WI38 (cell line): ENCODE results near the gene CFAP97D1.

Experiments
- H3K4me3 ChIP-seq: 2 replicates; pipeline ENCODE4 v1.5.1; 2011; ENCODE audit warnings: low read depth, mild to moderate bottlenecking, control low read depth, low read length
- TF ChIP-seq, protein P1 (sequence below): IDR thresholded peaks from 2 replicates; pipeline ENCODE4 v1.5.1; 2012; ENCODE audit warnings: low read depth, mild to moderate bottlenecking, control low read depth, low read length

The CFAP97D1 gene

DNA sequence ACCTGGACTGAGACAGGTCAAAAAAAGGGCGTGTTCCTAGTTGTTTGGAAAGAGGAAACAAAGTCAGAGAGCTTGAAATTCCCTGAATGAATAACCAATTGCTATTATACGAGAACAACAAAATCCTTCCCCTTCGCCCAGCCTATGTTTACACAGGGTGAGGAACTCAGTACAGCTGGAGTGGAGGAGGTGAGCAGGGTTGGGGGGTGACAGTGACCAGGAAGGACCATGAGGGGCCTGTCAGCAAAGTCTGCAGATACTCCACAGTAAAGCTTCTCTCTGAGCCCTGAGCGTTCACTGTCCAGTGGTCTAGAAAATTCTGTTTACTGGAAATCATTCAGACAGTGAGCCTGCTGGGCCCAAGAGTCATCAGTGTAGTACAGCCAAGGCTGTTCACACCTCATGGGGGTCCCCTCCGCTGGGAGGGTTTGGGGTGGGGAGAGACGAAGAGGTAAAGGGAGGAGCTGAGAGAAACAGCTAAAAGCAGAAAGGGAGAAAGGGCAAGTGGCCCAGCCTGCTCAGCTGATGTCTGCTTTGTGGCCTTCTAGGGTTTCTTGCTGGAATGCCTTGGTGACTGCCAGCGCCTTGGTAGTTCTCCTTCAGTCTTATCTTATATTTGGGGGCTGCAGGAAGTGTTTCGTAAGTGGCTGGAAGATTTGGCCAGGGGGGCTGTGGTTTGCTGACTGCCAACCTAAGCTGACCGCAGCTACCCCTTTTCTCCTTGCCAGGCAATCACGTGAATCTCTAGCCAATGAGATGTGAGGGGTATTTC, 7.2 kb upstream of the CFAP97D1 start:
- TF ChIP-seq, protein P1, sequence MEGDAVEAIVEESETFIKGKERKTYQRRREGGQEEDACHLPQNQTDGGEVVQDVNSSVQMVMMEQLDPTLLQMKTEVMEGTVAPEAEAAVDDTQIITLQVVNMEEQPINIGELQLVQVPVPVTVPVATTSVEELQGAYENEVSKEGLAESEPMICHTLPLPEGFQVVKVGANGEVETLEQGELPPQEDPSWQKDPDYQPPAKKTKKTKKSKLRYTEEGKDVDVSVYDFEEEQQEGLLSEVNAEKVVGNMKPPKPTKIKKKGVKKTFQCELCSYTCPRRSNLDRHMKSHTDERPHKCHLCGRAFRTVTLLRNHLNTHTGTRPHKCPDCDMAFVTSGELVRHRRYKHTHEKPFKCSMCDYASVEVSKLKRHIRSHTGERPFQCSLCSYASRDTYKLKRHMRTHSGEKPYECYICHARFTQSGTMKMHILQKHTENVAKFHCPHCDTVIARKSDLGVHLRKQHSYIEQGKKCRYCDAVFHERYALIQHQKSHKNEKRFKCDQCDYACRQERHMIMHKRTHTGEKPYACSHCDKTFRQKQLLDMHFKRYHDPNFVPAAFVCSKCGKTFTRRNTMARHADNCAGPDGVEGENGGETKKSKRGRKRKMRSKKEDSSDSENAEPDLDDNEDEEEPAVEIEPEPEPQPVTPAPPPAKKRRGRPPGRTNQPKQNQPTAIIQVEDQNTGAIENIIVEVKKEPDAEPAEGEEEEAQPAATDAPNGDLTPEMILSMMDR, result no peak

DNA sequence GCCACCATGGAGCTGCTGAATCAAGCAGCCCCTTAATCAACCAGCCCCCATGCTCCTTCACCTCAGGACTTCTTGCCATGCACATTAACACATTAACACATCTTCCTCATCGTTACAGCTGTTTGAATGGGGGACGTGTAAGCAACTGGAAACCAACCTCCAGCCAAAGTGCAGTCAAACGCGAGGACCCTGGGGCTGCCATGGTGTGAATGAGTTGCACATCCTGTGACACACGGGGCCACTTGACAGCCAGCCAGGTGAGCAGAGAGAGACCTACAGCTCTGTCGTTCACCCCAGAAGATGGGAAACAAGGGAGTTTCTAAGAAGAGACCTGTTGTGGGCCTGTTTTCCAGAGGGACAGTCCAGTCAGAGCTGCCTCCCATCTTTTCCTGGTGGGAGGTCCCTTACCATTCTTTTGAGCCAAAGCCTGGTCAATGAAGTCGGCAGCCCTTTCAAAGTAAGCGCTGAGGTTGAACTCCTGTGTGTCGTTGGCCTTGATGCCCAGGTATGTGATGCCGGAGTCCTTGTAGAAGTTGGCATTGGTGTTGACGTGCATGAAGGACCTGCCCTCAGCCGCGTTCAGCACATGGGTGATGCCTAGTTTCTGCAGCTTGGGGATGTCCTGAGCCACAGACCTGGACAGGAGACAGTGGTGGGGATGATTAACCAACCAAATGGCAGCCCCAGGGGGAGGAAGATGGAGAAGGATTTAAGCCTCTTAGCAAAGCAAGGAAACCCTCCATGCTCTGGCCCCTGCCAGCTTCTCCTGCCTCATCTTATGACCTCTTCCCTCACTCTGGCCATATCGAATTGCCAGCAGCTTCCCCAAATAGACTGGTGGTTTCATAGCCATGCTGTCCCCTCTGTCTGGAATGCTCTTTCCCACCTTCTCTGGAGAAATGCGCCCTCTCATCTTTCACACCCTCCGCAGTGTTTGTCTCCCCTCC, 5.7 kb upstream of the CFAP97D1 start:
- H3K4me3 ChIP-seq, result no peak overlapping the region
- TF ChIP-seq, protein P1, result no peak

More for the DNA sequence above, 7.2 kb upstream of the CFAP97D1 start:
- H3K4me3 ChIP-seq, result no peak overlapping the region

DNA sequence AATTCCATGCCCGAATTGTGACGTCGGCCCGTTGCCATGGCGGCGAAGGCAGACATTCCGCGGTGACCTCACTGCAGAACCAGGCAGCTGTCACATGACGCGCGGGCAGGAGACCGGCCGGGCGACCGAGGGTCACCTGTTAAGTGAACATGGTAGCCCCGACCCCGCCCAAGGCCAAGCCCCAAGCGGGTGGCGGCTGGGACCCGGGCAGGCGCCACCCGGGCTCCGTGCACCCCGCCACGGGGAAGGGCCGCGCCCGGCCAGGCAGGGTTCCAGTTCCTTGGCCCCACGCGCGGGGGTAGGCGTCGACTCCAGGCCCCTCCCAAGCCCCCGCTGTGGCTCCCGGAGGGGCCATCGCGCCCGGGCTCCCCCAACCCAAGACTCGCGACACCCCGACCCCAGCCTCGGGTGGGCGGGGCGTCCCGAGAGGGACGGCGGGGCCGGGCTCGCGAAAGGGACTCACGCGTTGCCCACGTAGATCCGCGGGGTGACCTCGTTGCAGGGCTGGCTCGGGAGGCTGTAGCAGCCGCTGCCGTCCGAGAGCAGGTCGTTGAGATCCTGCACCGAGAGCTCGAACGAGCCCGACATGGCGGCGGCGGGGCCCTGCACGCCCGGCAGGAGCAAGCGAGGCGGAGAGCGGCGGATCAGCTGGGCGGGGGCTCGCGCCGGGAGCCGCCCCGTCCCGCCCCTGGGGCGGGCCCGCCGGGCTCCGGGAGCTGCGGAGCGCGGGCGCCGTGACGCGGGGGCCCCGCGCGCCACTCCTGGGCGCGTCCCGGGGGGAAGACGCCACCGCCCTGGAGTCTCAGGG, 1.7 kb upstream of the CFAP97D1 start, which contains the start of gene DUSP3:
Gene DUSP3 (minus strand): TSS at position 641 of the 808 bp plus-strand sequence. CDS start 53 bp downstream, at position 588.
- TF ChIP-seq, protein P1, result no peak
- peak within 1 kb of the TSS; percentile 71 for H3K4me3 ChIP-seq

DNA sequence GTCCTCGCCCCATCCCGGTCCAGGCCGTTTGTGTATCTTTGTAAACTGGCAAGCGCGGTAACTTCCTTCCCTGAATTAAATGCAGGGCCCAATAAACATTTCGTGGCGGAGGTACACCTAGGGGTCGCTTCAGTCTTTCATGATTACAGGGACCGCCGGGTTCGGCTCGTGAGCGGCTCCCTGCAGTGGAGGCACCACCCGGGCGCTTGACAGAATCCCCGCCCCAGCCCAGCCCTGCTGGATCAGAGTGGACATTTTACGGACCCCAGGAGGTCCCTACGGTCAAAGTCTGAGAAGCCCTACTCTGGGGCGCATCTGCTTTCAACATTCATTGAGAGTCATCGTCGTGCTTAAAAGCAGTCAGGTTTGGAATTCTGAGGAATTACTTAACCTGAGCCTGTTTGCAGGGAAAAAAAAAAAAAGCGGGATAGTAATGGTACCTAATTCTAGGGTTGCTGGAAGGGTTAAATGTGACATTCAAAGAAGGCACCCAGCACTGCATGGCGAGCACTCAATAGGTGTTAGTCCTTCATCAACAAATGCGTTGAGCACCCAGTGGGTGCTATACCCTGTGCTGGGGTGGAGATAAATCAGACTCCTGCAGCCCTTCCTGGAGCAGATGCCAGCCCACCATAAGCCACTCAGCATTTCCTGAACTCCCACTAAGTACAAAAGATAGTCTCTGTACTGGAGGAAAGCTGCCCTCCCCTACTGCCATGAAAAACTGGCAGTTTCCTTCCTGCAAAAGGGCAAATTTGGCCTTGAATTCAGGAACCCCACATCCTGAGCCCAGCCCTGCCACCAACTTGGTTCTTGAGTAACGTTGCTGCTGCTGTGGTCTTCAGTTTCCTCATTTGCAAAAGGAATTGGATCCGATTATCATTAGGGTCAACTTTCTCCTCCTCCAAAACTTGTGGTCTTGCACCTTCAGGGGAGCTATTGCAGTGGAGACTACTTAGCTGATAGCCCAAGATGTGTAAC, 800 bp upstream of the CFAP97D1 start:
- H3K4me3 ChIP-seq, result peak overlapping the region; percentile 71
- TF ChIP-seq, protein P1, result no peak

DNA sequence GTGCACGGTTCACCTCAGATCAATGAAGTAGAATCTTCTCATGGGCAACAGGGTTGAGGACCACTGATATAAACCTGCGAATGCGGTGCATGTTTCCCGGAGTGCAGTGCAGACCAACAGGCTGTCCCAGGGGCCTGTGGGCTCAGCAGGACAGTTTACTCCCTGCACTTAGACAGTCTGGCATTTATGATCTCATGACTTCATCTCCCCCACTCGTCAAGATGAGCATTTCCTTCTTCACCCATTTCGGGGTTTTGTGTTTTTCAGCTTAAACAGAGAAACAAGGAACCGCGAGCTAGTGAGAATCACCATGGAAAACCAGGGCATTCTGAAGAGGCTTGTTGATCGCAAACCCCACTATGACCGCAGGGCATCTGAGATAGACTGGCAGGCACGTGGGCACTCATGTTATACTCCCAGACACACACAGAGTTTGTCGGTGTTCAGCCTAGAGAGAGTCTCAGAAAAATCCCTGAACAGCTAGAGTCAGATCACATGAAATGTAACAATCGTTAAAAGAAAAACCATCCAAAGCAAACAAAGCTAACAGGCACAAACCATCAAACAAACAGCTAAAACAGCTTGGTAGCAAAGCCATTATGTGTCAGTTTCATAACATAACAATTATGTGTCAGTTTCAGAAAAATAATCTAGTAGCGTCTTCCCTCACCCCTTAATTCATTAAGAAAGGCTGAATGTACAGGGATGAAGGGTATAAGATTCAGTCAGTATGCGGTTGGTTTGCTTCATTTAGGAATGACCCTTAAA, 2.9 kb downstream of the CFAP97D1 start:
- TF ChIP-seq, protein P1, result no peak
- H3K4me3 ChIP-seq, result no peak overlapping the region
